GM23248 (cell line): Measurements from ENCODE around the gene HECTD4. TPM values are rescaled to one million over a fixed set of nuclear protein-coding genes. Genes with fewer than 3 reads are reported as not detected.

Experiments
- DNase-seq: peaks from one replicate; pipeline ENCODE4 v3.0.0-alpha.2; 2015
- H2AFZ ChIP-seq: fragments of 200-600 bp; sonication (generic); 2 replicates; pipeline ENCODE4 v1.6.1; 2016; ENCODE audit warnings: antibody characterized with exemption
- H3F3A ChIP-seq: fragments of 200-600 bp; sonication (generic); 2 replicates; pipeline ENCODE4 v1.6.1; 2016; ENCODE audit warnings: mild to moderate bottlenecking, antibody characterized with exemption, mixed run types; ENCODE audit not compliant: insufficient read depth
- H3K27ac ChIP-seq: fragments of 200-600 bp; sonication (generic); 2 replicates; pipeline ENCODE4 v1.5.1; 2016; ENCODE audit warnings: mild to moderate bottlenecking
- H3K27me3 ChIP-seq: fragments of 200-600 bp; sonication (generic); replicated peaks from 2 replicates; pipeline ENCODE4 v1.6.1; 2016; ENCODE audit warnings: mild to moderate bottlenecking; ENCODE audit not compliant: insufficient read depth
- H3K36me3 ChIP-seq: fragments of 200-600 bp; sonication (generic); 2 replicates; pipeline ENCODE4 v1.6.1; 2016; ENCODE audit warnings: low read depth, mild to moderate bottlenecking
- H3K4me1 ChIP-seq: fragments of 200-600 bp; sonication (generic); 2 replicates; pipeline ENCODE4 v1.6.1; 2016; ENCODE audit warnings: mild to moderate bottlenecking; ENCODE audit not compliant: insufficient read depth
- H3K4me2 ChIP-seq: fragments of 200-600 bp; sonication (generic); one replicate; pipeline ENCODE4 v1.6.1; 2016; ENCODE audit warnings: mild to moderate bottlenecking; ENCODE audit not compliant: unreplicated experiment
- H3K4me3 ChIP-seq: fragments of 200-600 bp; sonication (generic); 2 replicates; pipeline ENCODE4 v1.5.1; 2016; ENCODE audit warnings: mild to moderate bottlenecking
- H3K79me2 ChIP-seq: fragments of 200-600 bp; sonication (generic); 2 replicates; pipeline ENCODE4 v1.6.1; 2016; ENCODE audit warnings: mild to moderate bottlenecking; ENCODE audit not compliant: insufficient read depth
- H3K9ac ChIP-seq: fragments of 200-600 bp; sonication (generic); 2 replicates; pipeline ENCODE4 v1.6.1; 2016; ENCODE audit warnings: mild to moderate bottlenecking
- H3K9me2 ChIP-seq: fragments of 200-600 bp; sonication (generic); 2 replicates; pipeline ENCODE4 v1.6.1; 2016; ENCODE audit warnings: mixed run types, mild to moderate bottlenecking, moderate library complexity; ENCODE audit not compliant: insufficient read depth
- H3K9me3 ChIP-seq: fragments of 200-600 bp; sonication (generic); one replicate; pipeline ENCODE4 v1.6.1; 2017; ENCODE audit warnings: low read depth
- H4K20me1 ChIP-seq: fragments of 200-600 bp; sonication (generic); 2 replicates; pipeline ENCODE4 v1.6.0; 2016; ENCODE audit not compliant: insufficient read depth
- EZH2 ChIP-seq: fragments of 200-600 bp; sonication (generic); IDR thresholded peaks from 2 replicates; pipeline ENCODE4 v1.6.1; 2018; ENCODE audit warnings: antibody characterized with exemption, mild to moderate bottlenecking; ENCODE audit not compliant: insufficient read depth, poor library complexity, severe bottlenecking
- EZH2phosphoT487 ChIP-seq: fragments of 200-600 bp; sonication (generic); IDR thresholded peaks from 2 replicates; pipeline ENCODE4 v1.6.1; 2018; ENCODE audit warnings: antibody characterized with exemption, moderate library complexity, mild to moderate bottlenecking, low read depth; ENCODE audit not compliant: insufficient read depth
- WGBS, 2 experiments: methylation state at CpG; one replicate each; pipeline ENCODE4 v1.1.6; 2015 to 2017; ENCODE audit warnings: low lambda C conversion rate in 2 of 2, low coverage in 1 of 2; ENCODE audit errors: missing lambda C conversion rate in 2 of 2; 5-methylcytosine and 5-hydroxymethylcytosine counted together
- in situ Hi-C: fragments of 300-500 bp; cut with MboI; formaldehyde crosslinking; loops from 2 replicates; pipeline ENCODE4 v1.15.0; 2020
- polyA plus RNA-seq: library from polyadenylated mRNA; unstranded; fragments of >200 nt; fragmentation: Nextera tagmentation; extraction: Ambion mirVana; gene quantifications from 2 replicates; pipeline ENCODE4 v1.2.1, GENCODE V29; 2016
- total RNA-seq: library from RNA; depleted of rRNA; stranded (reverse); fragments of >200 nt; shearing (Covaris generic); gene quantifications from 2 replicates; pipeline ENCODE4 v1.2.3, GENCODE V29; 2014

HECTD4 gene
- total and polyA plus RNA-seq, 2 experiments from 2014 or later, result 7.5 to 8.9 TPM

GRCh38 chr12:112196196-112196875 is 185.9 kb downstream of the HECTD4 start:
- H4K20me1 ChIP-seq, result no peaks in the 10 kb centered on the region
- TF ChIP-seq EZH2phosphoT487, result no peak
- no peak for TF ChIP-seq EZH2
- no peaks in the 10 kb centered on the region for H3K79me2 ChIP-seq
- H3K4me2 ChIP-seq, result no peak overlapping the region
- H3K9me3 ChIP-seq, result no peaks in the 10 kb centered on the region
- H3K4me1 ChIP-seq, result no peaks in the 10 kb centered on the region
- no peak overlapping the region for H2AFZ ChIP-seq
- WGBS, 2 experiments, result 82 to 85% methylated on average over 9 of the region's 9 CpGs
- DNase-seq, result no peak
- no peaks in the 10 kb centered on the region for H3F3A ChIP-seq
- H3K9ac ChIP-seq, result no peak overlapping the region
- no peaks in the 10 kb centered on the region; the same call in 1 of the 2 replicates for H3K36me3 ChIP-seq
- H3K9me2 ChIP-seq, result no peaks in the 10 kb centered on the region
- H3K4me3 ChIP-seq, result no peak overlapping the region
- no peak overlapping the region for H3K27ac ChIP-seq
- no peaks in the 10 kb centered on the region for H3K27me3 ChIP-seq
- in situ Hi-C loops, result no loop called here

DNA sequence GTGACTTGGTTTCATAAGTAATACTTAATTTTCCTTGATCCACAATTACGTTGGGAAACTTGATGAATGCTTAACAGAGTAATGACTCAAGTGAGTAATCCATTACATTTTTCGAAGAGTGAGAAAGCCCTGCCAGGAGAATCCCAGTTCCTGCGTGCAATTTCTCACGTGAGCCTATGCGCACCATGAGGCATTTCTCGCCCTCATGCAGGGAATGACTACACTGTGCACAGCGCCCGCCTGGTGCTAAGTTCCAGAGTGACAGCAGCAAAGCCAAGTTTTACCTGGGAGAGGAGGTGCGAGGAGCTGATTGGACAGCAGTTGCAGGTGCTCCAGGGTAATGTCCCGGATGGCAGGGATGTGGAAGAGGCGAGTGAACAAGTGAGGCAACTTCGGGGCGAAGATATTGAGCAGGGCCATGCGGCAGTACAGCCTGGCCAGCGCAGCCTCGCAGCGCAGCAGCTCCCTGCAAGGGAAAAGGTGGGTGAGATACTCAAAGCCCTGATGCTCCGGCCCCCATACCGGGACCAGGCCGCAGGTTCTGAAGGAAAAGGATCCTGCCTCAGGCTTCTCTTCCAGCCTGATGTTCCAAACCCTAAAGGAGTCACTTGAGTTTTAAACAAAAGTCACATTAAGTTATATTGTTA is 187.5 kb downstream of the HECTD4 start:
- Histone ChIP-seq H3K4me2 (no peak overlapping the region), H3K9ac (no peak overlapping the region), H3K4me3 (no peak overlapping the region), H3K9me3 (no peaks in the 10 kb centered on the region), H3K9me2 (no peaks in the 10 kb centered on the region), H3K36me3 (no peaks in the 10 kb centered on the region; the same call in 1 of the 2 replicates), H4K20me1 (no peaks in the 10 kb centered on the region), H2AFZ (no peak overlapping the region), H3K4me1 (no peaks in the 10 kb centered on the region), H3K27me3 (no peaks in the 10 kb centered on the region), H3K27ac (no peak overlapping the region), H3F3A (no peaks in the 10 kb centered on the region), H3K79me2 (no peaks in the 10 kb centered on the region)
- DNase-seq, result no peak
- in situ Hi-C loops, result no loop called here
- WGBS, 2 experiments, result 96 to 97% methylated on average over 20 of the region's 20 CpGs
- TF ChIP-seq EZH2 (no peak), EZH2phosphoT487 (no peak)

- Histone ChIP-seq H2AFZ (no peak overlapping the region), H3K79me2 (no peaks in the 10 kb centered on the region), H3K27me3 (no peaks in the 10 kb centered on the region), H3K9me3 (no peaks in the 10 kb centered on the region), H4K20me1 (no peaks in the 10 kb centered on the region), H3K4me3 (no peak overlapping the region), H3K9ac (no peak overlapping the region), H3K4me2 (no peak overlapping the region), H3F3A (no peaks in the 10 kb centered on the region), H3K36me3 (peaks cover 4% of the 10 kb centered on the region; the same call in 1 of the 2 replicates), H3K27ac (no peak overlapping the region), H3K9me2 (no peaks in the 10 kb centered on the region), H3K4me1 (no peaks in the 10 kb centered on the region)
- DNase-seq, result no peak
- in situ Hi-C loops, result no loop called here
- 95% methylated on average over 13 of the region's 13 CpGs for WGBS, 2 experiments
- no peak for TF ChIP-seq EZH2
- TF ChIP-seq EZH2phosphoT487, result no peak
Measured at GRCh38 chr12:112192475-112192874, 189.8 kb downstream of the HECTD4 start.

DNA sequence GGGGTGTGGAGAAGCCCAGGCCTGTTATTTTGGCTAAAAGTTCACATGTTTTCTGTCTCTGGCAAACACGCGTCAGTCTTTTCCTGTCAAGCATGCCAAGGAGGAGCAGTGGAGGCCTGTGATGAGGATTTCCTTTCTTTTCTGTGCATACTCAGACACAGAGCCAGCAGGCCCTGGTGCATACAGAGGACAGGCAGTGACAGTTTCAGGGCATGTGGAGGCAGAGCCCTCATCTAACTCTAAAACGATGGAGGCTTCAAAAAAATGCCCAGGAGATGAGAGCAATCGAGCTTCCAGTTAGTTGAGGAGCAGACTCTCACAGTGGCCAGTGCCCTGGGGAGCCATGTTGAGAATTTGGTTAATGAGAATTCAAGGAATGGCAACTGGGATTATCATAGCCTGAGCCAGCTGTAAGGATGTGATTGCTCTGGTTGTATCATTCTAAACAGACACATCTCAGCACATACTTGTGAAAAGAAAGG is 190.3 kb downstream of the HECTD4 start:
- 36 to 41% methylated on average over 4 of the region's 4 CpGs for WGBS, 2 experiments
- H3K27ac ChIP-seq, result no peak overlapping the region
- TF ChIP-seq EZH2phosphoT487, result no peak
- no peak overlapping the region for H3K9ac ChIP-seq
- no peaks in the 10 kb centered on the region for H3F3A ChIP-seq
- H3K9me2 ChIP-seq, result no peaks in the 10 kb centered on the region
- H3K79me2 ChIP-seq, result no peaks in the 10 kb centered on the region
- no peaks in the 10 kb centered on the region for H4K20me1 ChIP-seq
- no peaks in the 10 kb centered on the region for H3K9me3 ChIP-seq
- DNase-seq, result no peak
- H3K36me3 ChIP-seq, result peaks cover 4% of the 10 kb centered on the region; the same call in 1 of the 2 replicates
- no peak overlapping the region for H3K4me2 ChIP-seq
- H2AFZ ChIP-seq, result no peak overlapping the region
- H3K27me3 ChIP-seq, result no peaks in the 10 kb centered on the region
- no peak overlapping the region for H3K4me3 ChIP-seq
- no peaks in the 10 kb centered on the region for H3K4me1 ChIP-seq
- in situ Hi-C loops, result no loop called here
